PFSK-1 (cell line): ENCODE results near the gene MTFR1L.

Source experiments
- FOXP2 ChIP-seq: optimal IDR thresholded peaks from 2 replicates; pipeline ENCODE3; 2011; ENCODE audit warnings: borderline replicate concordance, control low read depth, inconsistent platforms; ENCODE audit not compliant: insufficient read depth; ENCODE audit errors: extremely low read length, extremely low read depth
- POLR2AphosphoS5 ChIP-seq: IDR thresholded peaks from 2 replicates; pipeline ENCODE4 v1.6.1; 2012; ENCODE audit warnings: low read depth, mild to moderate bottlenecking, control low read depth, low read length, moderate library complexity
- TAF1 ChIP-seq: IDR thresholded peaks from 2 replicates; pipeline ENCODE4 v1.6.1; 2012; ENCODE audit warnings: low read length, control low read depth, borderline replicate concordance; ENCODE audit not compliant: insufficient read depth

DNA sequence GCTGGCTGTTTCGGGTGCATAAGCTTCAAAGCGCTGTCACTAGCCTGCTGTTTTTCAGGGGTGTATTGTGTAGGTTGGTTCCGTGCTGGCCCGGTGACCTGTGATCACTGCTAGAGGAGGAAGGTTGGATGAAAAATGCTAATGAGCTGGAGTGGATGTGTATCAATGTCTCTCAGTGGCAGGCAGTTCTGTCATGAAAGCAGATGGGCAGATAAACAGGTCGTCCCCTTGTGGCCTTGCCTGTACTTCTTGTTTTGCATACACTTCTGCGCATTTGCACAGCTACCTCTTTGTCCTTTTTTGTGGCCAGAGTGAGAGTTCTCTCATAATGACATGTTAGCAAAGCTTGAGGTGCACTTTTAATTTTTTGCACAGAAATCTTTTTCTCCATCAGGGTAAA lies 16.8 kb upstream of the MTFR1L start:
- no peak for TF ChIP-seq TAF1
- no peak for TF ChIP-seq FOXP2
- TF ChIP-seq POLR2AphosphoS5, result no peak
